ENCODE measurements around the gene OR51V1.

GRCh38 chr11:5239046-5239445 lies 38.6 kb upstream of the OR51V1 start:
- TF ChIP-seq CTCF (IDR thresholded peaks at IDR 0.05; ENCODE audit: insufficient read depth, low read length) (no peak), POLR2AphosphoS5 (IDR thresholded peaks at IDR 0.05; ENCODE audit: low read depth) (no peak), GABPA (IDR thresholded peaks at IDR 0.05; ENCODE audit: low read depth) (no peak), REST (IDR thresholded peaks at IDR 0.05; ENCODE audit: insufficient replicate concordance, low read depth) (no peak), SPI1 (IDR thresholded peaks at IDR 0.05; ENCODE audit: borderline replicate concordance, low read depth) (no peak)
